PC-3 (cell line): ENCODE results near the gene DUS1L.

Experiments
- EZH2 ChIP-seq: fragments of 300-600 bp; sonication (generic); IDR thresholded peaks from one replicate; pipeline ENCODE4 v1.6.1; 2017; ENCODE audit warnings: antibody characterized with exemption, mild to moderate bottlenecking, low read length; ENCODE audit not compliant: unreplicated experiment
- EZH2phosphoT487 ChIP-seq: fragments of 300-600 bp; sonication (generic); IDR thresholded peaks from 2 replicates; pipeline ENCODE4 v1.6.1; 2018; ENCODE audit warnings: mild to moderate bottlenecking, antibody characterized with exemption, low read length, borderline replicate concordance
- TF ChIP-seq, protein P1 (sequence below): fragments of 300-600 bp; sonication (generic); conservative IDR thresholded peaks from 2 replicates; pipeline ENCODE4 v1.5.1; 2017; ENCODE audit warnings: antibody characterized with exemption, low read depth, mild to moderate bottlenecking, low read length

DNA sequence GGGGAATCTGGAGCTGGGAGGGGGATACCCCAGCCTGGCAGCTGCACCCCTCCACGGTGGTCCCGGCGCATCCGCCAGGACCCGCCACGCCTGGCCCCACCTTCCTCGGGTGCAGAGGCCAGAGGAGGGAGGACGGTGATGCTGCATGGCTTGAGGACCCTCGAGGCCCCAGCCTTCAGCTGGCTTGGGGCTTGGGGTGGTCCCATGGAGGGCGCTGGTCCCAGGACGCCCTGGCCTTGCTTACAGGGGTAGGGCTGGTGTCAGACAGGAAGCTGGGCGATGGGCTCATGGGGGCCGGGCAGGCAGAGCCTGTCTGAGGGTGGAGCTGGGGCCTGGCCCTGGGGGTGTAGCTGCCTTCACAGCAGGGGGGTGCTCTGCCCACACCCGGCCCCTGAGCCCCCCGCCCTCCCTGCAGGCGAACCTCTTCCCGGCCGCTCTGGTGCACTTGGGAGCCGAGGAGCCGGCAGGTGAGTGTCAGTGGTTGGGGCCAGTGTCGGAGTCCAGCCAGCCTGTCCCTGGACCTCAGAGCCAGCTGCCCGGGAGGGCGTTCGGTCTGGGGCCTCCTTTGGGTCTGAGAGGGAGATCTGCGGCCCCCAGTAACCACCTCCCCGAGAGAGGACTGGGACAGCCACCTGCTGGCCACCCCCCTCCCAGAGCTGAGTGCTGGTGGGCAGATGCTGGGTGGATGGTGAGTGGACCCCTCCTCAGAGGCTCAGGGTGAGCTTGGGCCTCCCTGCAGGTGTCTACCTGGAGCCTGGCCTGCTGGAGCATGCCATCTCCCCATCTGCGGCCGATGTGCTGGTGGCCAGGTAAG lies 49.3 kb downstream of the DUS1L start:
- TF ChIP-seq, protein P1, sequence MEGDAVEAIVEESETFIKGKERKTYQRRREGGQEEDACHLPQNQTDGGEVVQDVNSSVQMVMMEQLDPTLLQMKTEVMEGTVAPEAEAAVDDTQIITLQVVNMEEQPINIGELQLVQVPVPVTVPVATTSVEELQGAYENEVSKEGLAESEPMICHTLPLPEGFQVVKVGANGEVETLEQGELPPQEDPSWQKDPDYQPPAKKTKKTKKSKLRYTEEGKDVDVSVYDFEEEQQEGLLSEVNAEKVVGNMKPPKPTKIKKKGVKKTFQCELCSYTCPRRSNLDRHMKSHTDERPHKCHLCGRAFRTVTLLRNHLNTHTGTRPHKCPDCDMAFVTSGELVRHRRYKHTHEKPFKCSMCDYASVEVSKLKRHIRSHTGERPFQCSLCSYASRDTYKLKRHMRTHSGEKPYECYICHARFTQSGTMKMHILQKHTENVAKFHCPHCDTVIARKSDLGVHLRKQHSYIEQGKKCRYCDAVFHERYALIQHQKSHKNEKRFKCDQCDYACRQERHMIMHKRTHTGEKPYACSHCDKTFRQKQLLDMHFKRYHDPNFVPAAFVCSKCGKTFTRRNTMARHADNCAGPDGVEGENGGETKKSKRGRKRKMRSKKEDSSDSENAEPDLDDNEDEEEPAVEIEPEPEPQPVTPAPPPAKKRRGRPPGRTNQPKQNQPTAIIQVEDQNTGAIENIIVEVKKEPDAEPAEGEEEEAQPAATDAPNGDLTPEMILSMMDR, result no peak
- no peak for TF ChIP-seq EZH2
- TF ChIP-seq EZH2phosphoT487, result no peak
